ENCODE data around the gene SMARCA5.

SMARCA5 gene

DNA sequence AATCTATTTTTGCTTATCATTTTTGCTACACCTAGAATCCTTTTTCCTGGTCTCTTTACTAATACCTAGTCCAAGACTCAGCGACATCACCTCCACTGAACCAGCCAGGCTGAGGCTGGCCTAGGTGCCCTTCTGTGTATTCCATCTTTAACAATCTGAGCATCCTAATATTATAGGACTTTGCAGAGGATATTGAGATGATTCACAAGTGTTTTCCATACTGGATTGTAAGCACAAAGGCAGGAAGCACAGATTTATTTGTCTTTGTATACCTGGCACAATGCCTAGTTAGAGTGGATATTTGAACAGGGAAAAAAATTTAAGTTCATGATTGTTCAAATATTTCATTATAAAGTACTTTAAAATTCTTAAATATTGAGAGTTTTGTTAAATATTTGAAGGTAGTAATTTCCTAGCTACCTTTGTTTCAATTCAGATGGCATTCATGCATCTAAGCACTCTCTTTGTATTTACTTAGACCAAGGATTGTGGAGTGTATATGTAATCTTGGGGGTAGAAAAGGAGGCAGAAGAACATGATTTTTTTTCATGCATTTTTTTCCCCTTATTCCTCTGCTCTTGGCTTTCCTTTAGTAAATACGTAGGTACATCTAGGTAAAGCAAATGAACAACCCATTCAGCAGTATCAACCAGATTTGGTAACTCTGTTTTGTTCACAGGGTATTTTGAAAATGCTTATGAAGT lies 18.4 kb downstream of the SMARCA5 start:
- DNase-seq (ENCODE audit: low read depth in 1 of 2, low spot score in 1 of 2) = no peak

- DNase-seq (ENCODE audit: low read depth in 1 of 2, low spot score in 1 of 2) = no peak
Measured at GRCh38 chr4:143538979-143539669, 25.6 kb downstream of the SMARCA5 start.

DNA sequence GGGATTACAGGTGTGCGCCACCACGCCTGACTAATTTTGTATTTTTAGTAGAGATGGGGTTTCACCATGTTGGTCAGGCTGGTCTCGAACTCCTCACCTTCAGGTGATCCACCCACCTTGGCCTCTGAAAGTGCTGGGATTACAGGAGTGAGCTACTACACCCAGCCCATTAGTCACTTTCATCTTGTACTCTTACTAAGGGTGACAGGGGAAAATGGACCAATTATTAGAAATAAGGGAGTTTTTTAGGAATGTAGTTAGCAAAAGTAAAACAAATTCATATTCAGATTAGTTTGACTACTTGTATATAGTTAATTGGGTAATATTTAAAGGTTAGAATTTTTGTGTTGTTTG lies 26.1 kb downstream of the SMARCA5 start:
- no peak for DNase-seq (ENCODE audit: low read depth in 1 of 2, low spot score in 1 of 2)

DNA sequence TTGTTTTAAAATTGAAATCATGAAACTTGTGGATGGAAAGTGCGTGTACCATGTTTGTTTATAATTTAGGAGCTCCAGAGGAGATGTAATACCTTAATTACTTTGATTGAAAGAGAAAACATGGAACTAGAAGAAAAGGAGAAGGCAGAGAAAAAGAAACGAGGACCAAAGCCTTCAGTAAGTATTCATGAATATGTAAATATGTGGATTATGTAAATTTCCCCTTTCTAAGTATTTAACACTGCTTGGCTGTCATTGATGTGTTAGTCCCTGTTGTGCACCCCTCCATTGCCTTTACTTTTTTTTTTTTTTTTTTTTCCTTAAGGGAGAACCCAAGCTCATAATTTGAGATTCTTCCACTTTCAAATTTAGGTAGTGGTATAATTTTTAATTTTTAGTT lies 36.4 kb downstream of the SMARCA5 start:
- no peak for DNase-seq (ENCODE audit: low read depth in 1 of 2, low spot score in 1 of 2)

DNA sequence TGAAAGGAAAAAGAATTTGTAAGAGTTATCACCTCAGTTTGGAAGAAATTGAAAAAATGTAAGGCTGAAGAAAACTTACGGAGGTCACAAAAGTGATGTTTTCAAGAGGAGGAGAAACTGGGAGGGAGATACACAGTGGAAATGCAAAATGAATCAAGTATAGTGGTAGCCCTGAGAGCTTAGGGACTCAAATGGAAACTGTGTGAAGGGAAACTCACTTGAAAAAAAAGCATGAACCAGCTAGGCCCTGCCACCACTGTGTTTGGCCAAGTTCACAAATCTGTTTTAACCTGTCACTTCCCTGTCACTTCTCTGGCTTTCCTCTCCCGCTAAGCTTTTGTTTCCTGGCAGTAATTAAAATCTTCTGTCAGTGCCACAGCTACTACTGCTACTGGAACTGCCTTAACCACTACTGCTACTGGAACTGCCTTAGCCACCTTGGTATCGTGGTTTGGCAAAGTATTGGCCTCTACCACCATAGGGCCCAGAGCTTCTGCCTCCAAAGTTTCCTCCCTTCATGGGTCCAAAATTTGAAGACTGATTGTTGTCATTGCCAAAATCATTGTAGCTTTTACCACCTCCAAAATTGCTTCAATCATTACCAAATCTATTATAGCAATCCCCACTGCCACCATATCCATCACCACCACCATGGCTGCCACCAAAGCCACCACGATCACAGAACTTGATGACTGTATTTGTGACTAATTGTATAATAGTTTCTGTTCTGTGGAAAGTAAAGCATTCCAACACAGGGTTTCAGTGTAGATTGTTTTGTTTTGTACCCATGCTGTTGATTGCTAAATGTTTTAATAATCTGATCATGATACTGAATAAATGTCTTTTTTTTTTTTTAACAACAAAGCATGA lies 41.5 kb downstream of the SMARCA5 start:
- no peak for DNase-seq (ENCODE audit: low read depth in 1 of 2, low spot score in 1 of 2)

- DNase-seq (ENCODE audit: low read depth in 1 of 2, low spot score in 1 of 2) = no peak
Measured at GRCh38 chr4:143555676-143556075, 42.2 kb downstream of the SMARCA5 start.

- DNase-seq (ENCODE audit: low read depth in 1 of 2, low spot score in 1 of 2) = no peak
Measured at GRCh38 chr4:143558286-143558685, 44.8 kb downstream of the SMARCA5 start.

DNA sequence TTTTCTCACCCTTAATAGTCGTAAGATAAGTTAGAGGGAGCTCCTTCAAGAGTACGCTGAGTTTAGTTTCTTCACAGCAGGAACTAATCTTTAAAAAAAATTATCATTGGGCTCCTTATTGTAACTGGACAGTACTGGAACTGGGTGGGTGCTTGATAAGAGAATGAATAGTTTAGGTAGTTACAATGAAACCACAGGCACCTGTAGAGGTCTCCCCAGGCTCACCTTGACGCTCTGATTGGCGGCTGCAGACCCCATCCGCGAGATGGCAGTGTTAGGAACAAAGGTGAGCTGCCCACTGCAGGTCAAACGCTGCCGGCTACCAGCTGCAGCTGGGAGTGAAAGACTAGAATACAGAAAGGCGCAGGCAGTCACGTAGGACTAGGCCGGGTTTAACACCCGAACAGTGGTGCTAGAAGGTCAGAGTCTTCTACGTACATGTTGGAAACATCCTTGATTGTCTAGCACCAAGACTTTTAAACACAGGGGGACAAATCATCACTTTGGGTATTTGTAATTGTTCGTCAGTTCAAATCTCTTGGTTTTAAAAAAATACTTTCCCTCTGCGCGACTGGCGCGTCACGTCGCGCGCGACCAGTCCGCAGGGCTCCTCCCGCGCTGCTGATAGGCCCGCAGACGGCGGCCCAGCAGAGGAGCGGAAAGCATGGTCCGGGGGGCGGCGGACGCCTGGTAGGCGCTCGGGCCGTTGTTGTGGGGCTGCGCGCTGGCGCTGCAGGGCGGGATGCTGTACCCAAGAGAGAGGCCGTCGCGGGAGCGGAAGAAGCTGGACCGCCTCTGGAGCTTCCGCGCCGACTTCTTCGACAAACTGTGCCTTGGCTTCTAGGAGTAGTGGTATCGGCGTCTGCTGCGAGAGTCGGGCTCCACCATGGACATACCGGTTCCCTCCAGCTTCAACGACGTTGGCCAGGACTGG lies 45.6 kb downstream of the SMARCA5 start:
- peak; percentile 41 to 63 for DNase-seq (ENCODE audit: low read depth in 1 of 2, low spot score in 1 of 2)

GRCh38 chr4:143559757-143560147 lies 46.2 kb downstream of the SMARCA5 start:
- DNase-seq (ENCODE audit: low read depth in 1 of 2, low spot score in 1 of 2) = peak in 1 of 2 donors; percentile 11

- no peak for DNase-seq (ENCODE audit: low read depth in 1 of 2, low spot score in 1 of 2)
Measured at GRCh38 chr4:143564472-143564871, 51.0 kb downstream of the SMARCA5 start.

DNA sequence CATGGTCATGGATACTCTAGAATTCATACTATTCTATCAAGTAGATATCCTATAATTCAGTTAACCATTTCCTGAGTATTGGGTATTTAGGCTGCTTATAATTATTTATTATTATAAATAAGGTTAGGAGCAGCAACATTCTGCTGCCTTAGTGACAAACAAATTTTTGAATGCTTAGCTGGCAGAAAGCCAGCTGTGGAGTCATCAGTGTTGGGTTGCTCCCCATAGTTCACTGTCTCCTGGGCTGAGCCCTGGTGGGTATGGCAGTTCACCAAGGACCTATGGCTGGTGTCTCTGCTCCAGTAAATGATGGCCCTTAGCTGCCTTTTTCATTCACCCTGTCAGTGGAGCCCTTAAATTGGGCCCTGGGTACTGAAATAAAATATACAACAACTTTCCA lies 61.8 kb downstream of the SMARCA5 start:
- DNase-seq (ENCODE audit: low read depth in 1 of 2, low spot score in 1 of 2) = no peak

GRCh38 chr4:143581331-143581946 lies 67.9 kb downstream of the SMARCA5 start:
- DNase-seq (ENCODE audit: low read depth in 1 of 2, low spot score in 1 of 2) = no peak

DNA sequence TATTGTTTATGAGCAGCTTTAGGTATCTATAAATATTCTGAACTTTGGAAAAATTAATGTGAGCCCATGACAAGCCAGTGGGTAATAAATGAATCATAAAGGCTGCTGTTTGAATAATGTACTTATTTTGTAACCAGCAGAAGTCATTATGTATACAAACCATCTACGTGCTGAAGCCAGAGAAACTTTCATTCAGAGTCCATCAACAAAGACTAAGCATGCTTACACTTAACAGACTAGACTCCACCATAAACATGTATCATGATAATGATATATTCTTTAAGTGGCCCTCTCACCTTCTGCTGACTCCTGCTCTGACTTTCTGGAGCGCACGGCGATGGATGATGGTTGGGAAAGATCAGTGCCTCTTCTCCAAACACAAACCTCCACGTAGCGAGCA lies 72.0 kb downstream of the SMARCA5 start:
- DNase-seq (ENCODE audit: low read depth in 1 of 2, low spot score in 1 of 2) = no peak

DNA sequence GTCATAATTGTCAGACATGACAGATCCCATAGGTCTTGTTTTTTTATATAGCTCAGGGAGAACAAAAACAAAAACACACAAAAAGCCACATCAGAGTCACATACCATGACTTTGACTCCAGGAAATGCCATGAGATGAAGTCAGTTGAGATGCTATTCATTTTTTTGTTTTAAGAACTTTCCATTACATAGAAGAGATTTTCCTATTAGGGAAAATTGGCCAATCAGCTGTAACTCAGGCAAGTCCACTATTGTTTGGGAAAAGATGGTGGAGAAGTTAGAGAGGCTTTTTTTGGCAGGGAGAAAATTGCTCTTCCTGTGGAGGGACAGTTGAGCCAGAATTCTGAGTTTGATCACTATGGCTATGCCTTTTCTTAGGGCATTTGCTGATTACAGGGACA lies 72.6 kb downstream of the SMARCA5 start:
- no peak for DNase-seq (ENCODE audit: low read depth in 1 of 2, low spot score in 1 of 2)

GRCh38 chr4:143587703-143588102 lies 74.2 kb downstream of the SMARCA5 start:
- no peak for DNase-seq (ENCODE audit: low read depth in 1 of 2, low spot score in 1 of 2)

DNA sequence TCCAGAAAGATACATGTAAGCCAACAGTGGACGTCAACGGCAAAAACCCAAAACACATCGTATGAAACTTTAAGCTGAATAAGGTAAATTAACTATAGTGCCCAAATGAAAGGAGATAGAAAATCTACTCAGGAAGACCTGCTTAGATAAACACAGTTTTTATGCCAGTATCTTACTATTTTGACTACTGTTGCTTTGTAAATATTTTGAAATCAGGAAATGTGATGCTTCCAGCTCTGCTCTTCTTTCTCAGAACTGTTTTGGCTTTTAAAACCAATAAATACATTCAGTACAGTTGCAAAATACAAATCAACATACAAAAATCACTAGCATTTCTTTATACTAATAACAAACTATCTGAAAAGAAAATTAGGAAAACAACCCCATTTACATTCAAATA lies 83.8 kb downstream of the SMARCA5 start:
- DNase-seq (ENCODE audit: low read depth in 1 of 2, low spot score in 1 of 2) = no peak

DNA sequence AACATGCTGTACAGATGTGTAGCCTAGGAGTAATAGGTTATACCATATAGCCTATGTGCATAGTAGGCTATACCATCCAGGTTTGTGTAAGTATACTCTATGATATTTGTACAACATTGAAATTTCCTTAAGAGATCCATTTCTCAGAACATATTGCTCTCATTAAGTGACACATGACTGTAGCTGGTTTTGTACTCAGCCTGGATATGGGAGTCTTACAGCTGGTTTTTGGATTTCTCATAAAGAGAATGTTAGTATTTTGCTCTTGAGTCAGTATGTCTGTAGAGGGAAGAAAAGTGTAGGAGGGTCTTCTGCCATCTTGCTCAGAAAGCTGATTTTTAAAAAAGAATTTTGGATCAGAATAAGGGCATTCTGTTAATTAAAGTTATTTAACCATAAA lies 85.3 kb downstream of the SMARCA5 start:
- DNase-seq (ENCODE audit: low read depth in 1 of 2, low spot score in 1 of 2) = no peak

GRCh38 chr4:143599827-143600226 lies 86.3 kb downstream of the SMARCA5 start:
- no peak for DNase-seq (ENCODE audit: low read depth in 1 of 2, low spot score in 1 of 2)

DNA sequence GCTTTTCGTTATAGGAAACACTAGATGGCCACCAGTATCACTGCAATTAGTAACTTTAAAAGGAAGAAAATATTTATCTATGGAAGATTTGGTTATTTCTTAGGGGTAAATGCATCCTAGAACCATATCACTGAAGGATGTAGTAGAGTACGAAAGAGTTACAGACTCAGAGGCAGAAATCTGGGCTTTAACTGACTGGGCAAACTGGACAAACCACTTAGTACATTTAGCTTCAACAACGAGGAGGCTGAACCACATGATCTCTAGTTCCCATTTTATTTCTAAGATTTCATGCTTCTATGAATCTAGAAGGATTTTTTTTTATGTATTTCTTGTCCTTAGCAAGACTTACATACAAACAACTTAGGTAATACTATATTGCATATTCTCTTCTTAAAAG lies 93.0 kb downstream of the SMARCA5 start:
- no peak for DNase-seq (ENCODE audit: low read depth in 1 of 2, low spot score in 1 of 2)
